Suprapubic skin (tissue), 4 donors: ENCODE measurements around the gene PARVA. TPM values are rescaled to one million over a fixed set of nuclear protein-coding genes. Genes with fewer than 3 reads are reported as not detected.

ENCODE experiments used
- DNase-seq, 2 donors: peaks; one replicate each; pipeline ENCODE4 v3.0.0-alpha.2; 2019; ENCODE audit warnings: low spot score in 2 of 2
- H3K27ac ChIP-seq: fragments of 200-600 bp; sonication (generic); one replicate; pipeline ENCODE4 v1.5.1; 2019
- H3K27me3 ChIP-seq: fragments of 200-600 bp; sonication (generic); one replicate; pipeline ENCODE4 v1.5.1; 2019
- H3K36me3 ChIP-seq: fragments of 200-600 bp; sonication (generic); one replicate; pipeline ENCODE4 v1.5.1; 2019
- H3K4me1 ChIP-seq: fragments of 200-600 bp; sonication (generic); one replicate; pipeline ENCODE4 v1.5.1; 2019
- H3K4me3 ChIP-seq: fragments of 200-600 bp; sonication (generic); one replicate; pipeline ENCODE4 v1.5.1; 2019; ENCODE audit warnings: mild to moderate bottlenecking
- H3K9me3 ChIP-seq: fragments of 200-600 bp; sonication (generic); one replicate; pipeline ENCODE4 v1.5.1; 2019
- CTCF ChIP-seq, 2 donors: fragments of 200-600 bp in 1 of 2; fragments of 450-650 bp in 1 of 2; sonication (generic) in 1 of 2; IDR thresholded peaks; one replicate each; pipeline ENCODE4 v1.5.1; 2016 to 2019; ENCODE audit warnings: antibody characterized with exemption in 2 of 2, mild to moderate bottlenecking in 1 of 2, moderate library complexity in 1 of 2
- EP300 ChIP-seq: sonication (generic); formaldehyde crosslinking; IDR thresholded peaks from one replicate; pipeline ENCODE4 v1.6.1; 2017; ENCODE audit warnings: antibody characterized with exemption
- POLR2A ChIP-seq, 2 donors: fragments of 450-650 bp; IDR thresholded peaks; one replicate each; pipeline ENCODE4 v1.6.1; 2017; ENCODE audit warnings: antibody characterized with exemption in 2 of 2, mild to moderate bottlenecking in 2 of 2, moderate library complexity in 2 of 2
- POLR2AphosphoS5 ChIP-seq, 3 donors: sonication (generic); formaldehyde crosslinking; IDR thresholded peaks; one replicate each; pipeline ENCODE4 v1.6.1; 2017; ENCODE audit warnings: antibody characterized with exemption in 3 of 3
- WGBS: methylation state at CpG from one replicate; pipeline ENCODE4 v1.1.5; 2018; 5-methylcytosine and 5-hydroxymethylcytosine counted together
- total RNA-seq, 4 donors: library from RNA; depleted of rRNA; stranded (reverse); fragments of >200 nt; gene quantifications; one replicate each; pipeline ENCODE4 v1.1.0, GENCODE V29; 2016

PARVA gene
- total RNA-seq, 4 donors from 2014 or later: 16.7 to 26.2 (median 21.4) TPM

- DNase-seq: no peak
- no peaks in the 10 kb centered on the region for H3K9me3 ChIP-seq
- TF ChIP-seq EP300 (no peak), CTCF (IDR thresholded peaks at IDR 0.05) (no peak), POLR2AphosphoS5 (IDR thresholded peaks at IDR 0.05) (no peak), POLR2A (IDR thresholded peaks at IDR 0.05) (no peak)
- H3K4me1 ChIP-seq: peaks cover 13% of the 10 kb centered on the region
- H3K27me3 ChIP-seq: no peaks in the 10 kb centered on the region
- H3K4me3 ChIP-seq: no peak overlapping the region
- no peak overlapping the region for H3K27ac ChIP-seq
- H3K36me3 ChIP-seq: no peaks in the 10 kb centered on the region
These were observed 77.4 kb downstream of the PARVA start for GRCh38 chr11:12454782-12455181.

GRCh38 chr11:12455938-12456337 lies 78.6 kb downstream of the PARVA start:
- DNase-seq: no peak
- peaks cover 16% of the 10 kb centered on the region for H3K4me1 ChIP-seq
- H3K9me3 ChIP-seq: no peaks in the 10 kb centered on the region
- H3K36me3 ChIP-seq: no peaks in the 10 kb centered on the region
- TF ChIP-seq POLR2A (IDR thresholded peaks at IDR 0.05) (no peak), POLR2AphosphoS5 (IDR thresholded peaks at IDR 0.05) (no peak), CTCF (IDR thresholded peaks at IDR 0.05) (no peak), EP300 (no peak)
- H3K27ac ChIP-seq: no peak overlapping the region
- H3K27me3 ChIP-seq: no peaks in the 10 kb centered on the region
- H3K4me3 ChIP-seq: no peak overlapping the region
- 84% methylated on average over 4 of the region's 4 CpGs for WGBS

GRCh38 chr11:12456651-12457579 lies 79.5 kb downstream of the PARVA start:
- Histone ChIP-seq H3K27ac (no peak overlapping the region), H3K4me3 (no peak overlapping the region), H3K9me3 (no peaks in the 10 kb centered on the region), H3K36me3 (no peaks in the 10 kb centered on the region), H3K4me1 (peaks cover 18% of the 10 kb centered on the region), H3K27me3 (no peaks in the 10 kb centered on the region)
- 65% methylated on average over 5 of the region's 5 CpGs for WGBS
- TF ChIP-seq POLR2AphosphoS5 (IDR thresholded peaks at IDR 0.05): no peak
- no peak for TF ChIP-seq EP300
- TF ChIP-seq POLR2A (IDR thresholded peaks at IDR 0.05): no peak
- no peak for TF ChIP-seq CTCF (IDR thresholded peaks at IDR 0.05)
- DNase-seq: no peak

- 89% methylated on average over 6 of the region's 6 CpGs for WGBS
- DNase-seq: no peak
- Histone ChIP-seq H3K4me3 (no peak overlapping the region), H3K27me3 (no peaks in the 10 kb centered on the region), H3K36me3 (no peaks in the 10 kb centered on the region), H3K4me1 (peaks cover 18% of the 10 kb centered on the region), H3K27ac (no peak overlapping the region), H3K9me3 (no peaks in the 10 kb centered on the region)
- TF ChIP-seq CTCF (IDR thresholded peaks at IDR 0.05): no peak
- TF ChIP-seq POLR2A (IDR thresholded peaks at IDR 0.05): no peak
- no peak for TF ChIP-seq EP300
- TF ChIP-seq POLR2AphosphoS5 (IDR thresholded peaks at IDR 0.05): no peak
These were observed 80.7 kb downstream of the PARVA start for GRCh38 chr11:12458042-12458441.

GRCh38 chr11:12459374-12459773 lies 82.0 kb downstream of the PARVA start:
- Histone ChIP-seq H3K4me1 (peaks cover 15% of the 10 kb centered on the region), H3K36me3 (no peaks in the 10 kb centered on the region), H3K27ac (no peak overlapping the region), H3K27me3 (no peaks in the 10 kb centered on the region), H3K9me3 (no peaks in the 10 kb centered on the region), H3K4me3 (no peak overlapping the region)
- 88% methylated on average over 5 of the region's 5 CpGs for WGBS
- TF ChIP-seq POLR2AphosphoS5 (IDR thresholded peaks at IDR 0.05) (no peak), EP300 (no peak), CTCF (IDR thresholded peaks at IDR 0.05) (no peak), POLR2A (IDR thresholded peaks at IDR 0.05) (no peak)
- DNase-seq: no peak
